Measurements from ENCODE around the gene HDLBP. TPM values are rescaled to one million over a fixed set of nuclear protein-coding genes. Genes with fewer than 3 reads are reported as not detected.

Gene HDLBP
- total and polyA plus RNA-seq, 10 donors, result 46.1 to 333 (median 244) TPM

GRCh38 chr2:241274127-241274526 is 41.3 kb downstream of the HDLBP start:
- H3K27me3 ChIP-seq (replicated peaks in 1 of 7), result no peaks in the 10 kb centered on the region
- intact Hi-C loops (cut with DNase I; ENCODE audit: low total_unique reads), result loop anchor here (10.0 kb wide), 1 partner anchor 61 kb away; no protein-coding TSS in a partner anchor
- WGBS, 5 donors, result 55 to 84% (median 76%) methylated on average over 5 of the region's 5 CpGs
- TF ChIP-seq, protein P1, sequence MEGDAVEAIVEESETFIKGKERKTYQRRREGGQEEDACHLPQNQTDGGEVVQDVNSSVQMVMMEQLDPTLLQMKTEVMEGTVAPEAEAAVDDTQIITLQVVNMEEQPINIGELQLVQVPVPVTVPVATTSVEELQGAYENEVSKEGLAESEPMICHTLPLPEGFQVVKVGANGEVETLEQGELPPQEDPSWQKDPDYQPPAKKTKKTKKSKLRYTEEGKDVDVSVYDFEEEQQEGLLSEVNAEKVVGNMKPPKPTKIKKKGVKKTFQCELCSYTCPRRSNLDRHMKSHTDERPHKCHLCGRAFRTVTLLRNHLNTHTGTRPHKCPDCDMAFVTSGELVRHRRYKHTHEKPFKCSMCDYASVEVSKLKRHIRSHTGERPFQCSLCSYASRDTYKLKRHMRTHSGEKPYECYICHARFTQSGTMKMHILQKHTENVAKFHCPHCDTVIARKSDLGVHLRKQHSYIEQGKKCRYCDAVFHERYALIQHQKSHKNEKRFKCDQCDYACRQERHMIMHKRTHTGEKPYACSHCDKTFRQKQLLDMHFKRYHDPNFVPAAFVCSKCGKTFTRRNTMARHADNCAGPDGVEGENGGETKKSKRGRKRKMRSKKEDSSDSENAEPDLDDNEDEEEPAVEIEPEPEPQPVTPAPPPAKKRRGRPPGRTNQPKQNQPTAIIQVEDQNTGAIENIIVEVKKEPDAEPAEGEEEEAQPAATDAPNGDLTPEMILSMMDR (IDR thresholded peaks at IDR 0.05 in 8 of 11, conservative IDR thresholded peaks at IDR 0.05 in 3 of 11), result no peak
- TF ChIP-seq POLR2A (IDR thresholded peaks at IDR 0.05), result no peak
- no peak for TF ChIP-seq POLR2AphosphoS5 (IDR thresholded peaks at IDR 0.05)
- no peak overlapping the region for H3K4me3 ChIP-seq
- H3K9me3 ChIP-seq, result peaks cover 0 to 7% (median 0%) of the 10 kb centered on the region in 8 donors
- H3K36me3 ChIP-seq, result peaks cover 0 to 4% (median 0%) of the 10 kb centered on the region in 6 donors
- peaks cover 10 to 51% (median 36%) of the 10 kb centered on the region in 6 donors for H3K4me1 ChIP-seq
- H3K27ac ChIP-seq, result peak overlapping the region in 1 of 8 donors; percentile 93
- DNase-seq, result no peak

DNA sequence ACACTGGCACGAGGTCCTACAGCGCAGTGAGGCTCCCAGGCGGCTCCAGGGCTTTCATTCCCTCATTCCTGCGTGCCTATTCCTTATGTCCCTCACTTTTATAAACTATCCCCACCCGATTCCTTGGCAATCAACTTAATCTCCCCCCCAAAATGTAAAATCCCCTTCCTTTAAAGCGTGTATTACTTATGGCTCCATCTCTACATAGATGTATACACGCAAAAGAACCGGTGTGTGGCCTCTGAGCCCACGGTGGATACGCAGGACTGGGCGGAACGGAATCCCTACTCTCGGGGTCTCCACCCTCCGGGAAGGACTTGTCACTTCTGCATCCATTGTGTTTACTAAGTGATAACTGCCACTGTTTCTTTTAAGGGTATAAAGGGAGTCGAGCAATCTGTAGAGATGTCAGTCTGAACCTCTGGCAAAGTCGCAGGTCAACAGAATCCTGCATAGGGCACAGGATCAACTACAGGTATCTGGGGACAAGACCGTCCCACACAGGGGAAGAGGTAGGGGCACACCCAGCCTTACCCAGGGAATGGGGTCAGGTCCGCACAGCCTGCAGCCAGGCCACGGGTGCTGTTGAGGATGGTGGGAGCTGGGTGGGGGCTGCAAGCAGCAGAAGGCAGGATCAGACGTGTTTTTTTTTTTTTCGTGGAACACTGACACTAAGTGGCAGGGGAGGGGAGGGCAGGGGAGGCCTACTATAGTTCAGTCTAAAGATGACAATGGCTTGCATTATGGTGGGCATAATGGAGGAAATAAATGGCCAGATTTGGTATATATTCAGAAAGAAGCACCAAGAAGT is 42.1 kb downstream of the HDLBP start:
- TF ChIP-seq POLR2AphosphoS5 (IDR thresholded peaks at IDR 0.05) (no peak), POLR2A (IDR thresholded peaks at IDR 0.05) (no peak)
- TF ChIP-seq, protein P1 (IDR thresholded peaks at IDR 0.05 in 8 of 11, conservative IDR thresholded peaks at IDR 0.05 in 3 of 11), result no peak
- 67 to 72% (median 68%) methylated on average over 21 of the region's 21 CpGs for WGBS, 5 donors
- no peak for DNase-seq

DNA sequence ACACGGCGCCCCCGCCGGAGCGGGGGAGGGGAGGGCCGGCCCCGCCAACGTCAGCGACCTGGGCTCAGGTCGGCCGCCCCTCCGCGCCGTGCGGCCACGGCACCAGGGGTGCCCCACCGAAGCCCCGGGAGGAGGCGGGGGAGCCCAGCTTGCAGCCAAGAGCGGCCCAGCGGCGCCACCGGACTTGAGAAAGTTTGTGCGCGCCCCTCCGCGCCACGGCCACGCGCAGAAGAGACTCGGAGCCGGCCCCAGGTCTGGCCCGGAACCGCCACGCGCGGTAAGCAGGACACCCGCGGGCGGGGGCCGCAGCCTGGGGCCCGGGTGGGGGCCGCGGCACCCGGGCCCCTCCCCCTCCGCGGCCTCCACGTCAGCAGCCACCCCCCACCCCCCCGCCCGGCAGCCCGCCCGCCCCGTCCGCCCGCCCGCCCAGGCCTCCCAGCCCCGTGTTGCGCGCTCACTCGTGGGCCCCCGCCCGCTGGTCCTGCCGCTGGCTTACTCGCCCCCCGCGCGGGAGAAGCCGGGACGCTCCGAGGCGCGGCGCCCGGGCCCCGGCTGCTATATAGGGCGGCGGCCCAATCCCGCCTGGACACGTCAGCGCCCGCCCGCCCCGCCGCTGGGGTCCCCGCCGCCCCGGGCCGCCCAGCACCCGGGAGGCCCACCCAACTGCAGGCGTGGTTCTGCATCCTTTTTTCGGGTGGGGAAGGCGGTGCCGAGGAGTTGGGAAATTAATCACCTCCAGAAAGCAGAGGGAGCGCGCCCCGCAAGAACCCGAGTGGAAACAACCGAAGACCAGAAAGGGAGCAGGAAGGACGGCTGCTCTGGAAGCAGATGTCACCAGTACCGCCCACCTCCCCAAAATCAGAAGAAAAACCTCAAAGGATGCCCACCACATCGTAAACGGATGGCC is 42.9 kb downstream of the HDLBP start:
- intact Hi-C loops (cut with DNase I; ENCODE audit: low total_unique reads), result loop anchor here (10.0 kb wide), 1 partner anchor 62 kb away; no protein-coding TSS in a partner anchor
- no peaks in the 10 kb centered on the region for H3K27me3 ChIP-seq (replicated peaks in 1 of 7)
- H3K27ac ChIP-seq, result peak overlapping the region; percentile 55 to 93 (median 86)
- H3K36me3 ChIP-seq, result peaks cover 0 to 16% (median under 1%) of the 10 kb centered on the region in 6 donors
- DNase-seq, result peak; percentile 88
- H3K4me3 ChIP-seq, result peak overlapping the region; percentile 76 to 97 (median 84)
- H3K4me1 ChIP-seq, result peaks cover 10 to 63% (median 44%) of the 10 kb centered on the region in 6 donors
- peak; percentile 68 to 79 (median 72) for TF ChIP-seq POLR2AphosphoS5 (IDR thresholded peaks at IDR 0.05)
- TF ChIP-seq, protein P1 (IDR thresholded peaks at IDR 0.05 in 8 of 11, conservative IDR thresholded peaks at IDR 0.05 in 3 of 11), result no peak
- WGBS, 5 donors, result 1 to 3% (median 1%) methylated on average over 9 to 98 of the region's 102 CpGs
- H3K9me3 ChIP-seq, result peaks cover 0 to 7% (median 0%) of the 10 kb centered on the region in 8 donors

More for the DNA sequence above, 42.1 kb downstream of the HDLBP start:
- peaks cover 10 to 58% (median 40%) of the 10 kb centered on the region in 6 donors for H3K4me1 ChIP-seq
- intact Hi-C loops (cut with DNase I; ENCODE audit: low total_unique reads), result loop anchor here (10.0 kb wide), 1 partner anchor 61 kb away; no protein-coding TSS in a partner anchor
- H3K27me3 ChIP-seq (replicated peaks in 1 of 7), result no peaks in the 10 kb centered on the region
- H3K9me3 ChIP-seq, result peaks cover 0 to 7% (median 0%) of the 10 kb centered on the region in 8 donors
- H3K36me3 ChIP-seq, result peaks cover 0 to 11% (median 0%) of the 10 kb centered on the region in 6 donors
- H3K4me3 ChIP-seq, result peak overlapping the region in 7 of 8 donors; percentile 76 to 97 (median 81)
- peak overlapping the region in 7 of 8 donors; percentile 85 to 93 (median 87) for H3K27ac ChIP-seq

Measured in spleen (tissue), 11 donors.